Testis (tissue), 2 donors: ENCODE data around the gene CEP72.

Source experiments
- CTCF ChIP-seq, 3 experiments: fragments of 450-650 bp in 2 of 3; fragments of 200-600 bp in 1 of 3; sonication (generic) in 1 of 3; IDR thresholded peaks; one replicate each; pipeline ENCODE4 v1.5.1; 2016 to 2019; ENCODE audit warnings: antibody characterized with exemption in 3 of 3, mild to moderate bottlenecking in 2 of 3, moderate library complexity in 1 of 3
- POLR2A ChIP-seq: fragments of 450-650 bp; IDR thresholded peaks from one replicate; pipeline ENCODE4 v1.6.1; 2017; ENCODE audit warnings: antibody characterized with exemption, mild to moderate bottlenecking, moderate library complexity

- no peak for TF ChIP-seq CTCF (IDR thresholded peaks at IDR 0.05)
- TF ChIP-seq POLR2A, result no peak
These were observed 31.2 kb downstream of the CEP72 start for GRCh38 chr5:643351-643801.
